H9 (cell line): Measurements from ENCODE around the gene SLC2A11. TPM values are rescaled to one million over a fixed set of nuclear protein-coding genes. Genes with fewer than 3 reads are reported as not detected.
A peak's percentile ranks its signal among the peaks of the same experiment; 100 is the strongest.

ENCODE experiments used
- DNase-seq: peaks from one replicate; pipeline ENCODE4 v3.0.0-alpha.2; 2017
- H2AFZ ChIP-seq: one replicate; pipeline ENCODE4 v1.6.1; 2013; ENCODE audit warnings: mild to moderate bottlenecking, low read length, control low read depth, moderate library complexity
- H2AK5ac ChIP-seq: 2 replicates; pipeline ENCODE4 v1.6.1; 2013; ENCODE audit warnings: low read length, control low read depth, mixed read lengths; ENCODE audit not compliant: insufficient read length
- H2BK120ac ChIP-seq: one replicate; pipeline ENCODE4 v1.6.1; 2013; ENCODE audit warnings: low read depth, mild to moderate bottlenecking, low read length, control low read depth, inconsistent platforms; ENCODE audit not compliant: poor library complexity, severe bottlenecking
- H2BK12ac ChIP-seq: 2 replicates; pipeline ENCODE4 v1.6.1; 2013; ENCODE audit warnings: low read length, control low read depth, mixed read lengths, low read depth; ENCODE audit not compliant: insufficient read length
- H2BK15ac ChIP-seq: 2 replicates; pipeline ENCODE4 v1.6.1; 2013; ENCODE audit warnings: low read depth, low read length, control low read depth
- H2BK20ac ChIP-seq: one replicate; pipeline ENCODE4 v1.6.1; 2013; ENCODE audit warnings: low read depth, mild to moderate bottlenecking, low read length, control low read depth, inconsistent platforms; ENCODE audit not compliant: poor library complexity, severe bottlenecking
- H2BK5ac ChIP-seq: 2 replicates; pipeline ENCODE4 v1.6.1; 2013; ENCODE audit warnings: low read length, control low read depth, mixed read lengths; ENCODE audit not compliant: insufficient read length
- H3K14ac ChIP-seq: 2 replicates; pipeline ENCODE4 v1.6.1; 2013; ENCODE audit warnings: low read length, control low read depth; ENCODE audit not compliant: insufficient read depth
- H3K18ac ChIP-seq: 2 replicates; pipeline ENCODE4 v1.6.1; 2013; ENCODE audit warnings: low read depth, mild to moderate bottlenecking, mixed read lengths, low read length, control low read depth; ENCODE audit not compliant: insufficient read length
- H3K23ac ChIP-seq: 2 replicates; pipeline ENCODE4 v1.6.1; 2013; ENCODE audit warnings: low read length, control low read depth, mixed read lengths, low read depth; ENCODE audit not compliant: insufficient read length
- H3K23me2 ChIP-seq: 2 replicates; pipeline ENCODE4 v1.6.1; 2013; ENCODE audit warnings: low read depth, mild to moderate bottlenecking, mixed read lengths, low read length, control low read depth; ENCODE audit not compliant: insufficient read length, poor library complexity, severe bottlenecking
- H3K27ac ChIP-seq: 2 replicates; pipeline ENCODE4 v1.5.1; 2013; ENCODE audit warnings: low read length, control low read depth, mixed read lengths, low read depth; ENCODE audit not compliant: insufficient read length
- H3K27me3 ChIP-seq: 2 replicates; pipeline ENCODE4 v1.6.1; 2013; ENCODE audit warnings: low read length, control low read depth, inconsistent platforms; ENCODE audit not compliant: insufficient read depth
- H3K4ac ChIP-seq: 2 replicates; pipeline ENCODE4 v1.6.1; 2013; ENCODE audit warnings: low read depth, mild to moderate bottlenecking, control low read depth, inconsistent platforms, low read length, moderate library complexity
- H3K4me1 ChIP-seq: 2 replicates; pipeline ENCODE4 v1.6.1; 2013; ENCODE audit warnings: low read length, control low read depth, inconsistent platforms; ENCODE audit not compliant: insufficient read depth
- H3K4me2 ChIP-seq: 2 replicates; pipeline ENCODE4 v1.6.1; 2013; ENCODE audit warnings: low read length, control low read depth, mixed read lengths; ENCODE audit not compliant: insufficient read length, insufficient read depth
- H3K56ac ChIP-seq: 2 replicates; pipeline ENCODE4 v1.6.1; 2013; ENCODE audit warnings: low read depth, mild to moderate bottlenecking, mixed read lengths, low read length, control low read depth; ENCODE audit not compliant: insufficient read length
- H3K79me1 ChIP-seq: 2 replicates; pipeline ENCODE4 v1.6.1; 2013; ENCODE audit warnings: low read depth, mild to moderate bottlenecking, moderate library complexity, low read length, control low read depth, inconsistent platforms; ENCODE audit not compliant: insufficient read depth, poor library complexity, severe bottlenecking
- H3K79me2 ChIP-seq: 2 replicates; pipeline ENCODE4 v1.6.1; 2013; ENCODE audit warnings: low read length, control low read depth, inconsistent platforms; ENCODE audit not compliant: insufficient read depth
- H3K9ac ChIP-seq: 2 replicates; pipeline ENCODE4 v1.6.1; 2013; ENCODE audit warnings: low read length, control low read depth, mixed read lengths; ENCODE audit not compliant: insufficient read length; ENCODE audit errors: extremely low read depth
- H3K9me3 ChIP-seq: one replicate; pipeline ENCODE4 v1.6.1; 2013; ENCODE audit warnings: low read depth, low read length, inconsistent platforms; ENCODE audit not compliant: control insufficient read depth
- H3T11ph ChIP-seq: one replicate; pipeline ENCODE4 v1.6.1; 2013; ENCODE audit warnings: mild to moderate bottlenecking, low read length, control low read depth, inconsistent platforms
- H4K20me1 ChIP-seq: one replicate; pipeline ENCODE4 v1.6.1; 2013; ENCODE audit not compliant: control insufficient read depth, insufficient read length, insufficient read depth
- H4K5ac ChIP-seq: 2 replicates; pipeline ENCODE4 v1.6.1; 2013; ENCODE audit warnings: low read depth, mild to moderate bottlenecking, mixed read lengths, low read length, control low read depth; ENCODE audit not compliant: insufficient read length
- H4K8ac ChIP-seq: replicated peaks from 2 replicates; pipeline ENCODE4 v1.6.1; 2013; ENCODE audit warnings: low read length, control low read depth, mixed read lengths, low read depth; ENCODE audit not compliant: insufficient read length
- H4K91ac ChIP-seq: 2 replicates; pipeline ENCODE4 v1.6.1; 2013; ENCODE audit warnings: low read depth, mild to moderate bottlenecking, moderate library complexity, mixed read lengths, low read length, control low read depth; ENCODE audit not compliant: insufficient read length
- H3K27ac Mint-ChIP-seq, 3 experiments: 2 replicates in 2 of 3; 3 replicates in 1 of 3; pipeline ENCODE4 v1.8.0; 2020 to 2021; ENCODE audit warnings: mixed read lengths in 3 of 3, mild to moderate bottlenecking in 1 of 3, moderate library complexity in 1 of 3
- H3K27me3 Mint-ChIP-seq: 2 replicates; pipeline ENCODE4 v1.8.0; 2021; ENCODE audit warnings: low read depth, mild to moderate bottlenecking, moderate library complexity, mixed read lengths
- H3K36me3 Mint-ChIP-seq, 3 experiments: 2 replicates in 2 of 3; 3 replicates in 1 of 3; pipeline ENCODE4 v1.8.0; 2020 to 2021; ENCODE audit warnings: low read depth in 3 of 3, mixed read lengths in 3 of 3; ENCODE audit not compliant: insufficient read depth in 1 of 3
- H3K4me1 Mint-ChIP-seq, 2 experiments: 2 replicates each; pipeline ENCODE4 v1.8.0; 2020; ENCODE audit warnings: mixed read lengths in 2 of 2
- H3K4me3 Mint-ChIP-seq, 2 experiments: 2 replicates in 1 of 2; 3 replicates in 1 of 2; pipeline ENCODE4 v1.8.0; 2020 to 2021; ENCODE audit warnings: mild to moderate bottlenecking in 2 of 2, mixed read lengths in 2 of 2, moderate library complexity in 1 of 2
- H3K9me3 Mint-ChIP-seq, 2 experiments: 2 replicates in 1 of 2; 3 replicates in 1 of 2; pipeline ENCODE4 v1.8.0; 2020; ENCODE audit warnings: mild to moderate bottlenecking in 2 of 2, mixed read lengths in 2 of 2, moderate library complexity in 1 of 2
- whole genome bisulfite sequencing: extraction: QIAGEN DNeasy Blood & Tissue Kit; methylation state at CpG from one replicate; pipeline ENCODE4 v1.1.7; 2013; ENCODE audit warnings: missing lambda C conversion rate, low lambda C conversion rate, mixed read lengths; ENCODE audit not compliant: insufficient read length; ENCODE audit errors: extremely low coverage; 5-methylcytosine and 5-hydroxymethylcytosine counted together
- total RNA-seq: library from RNA; stranded (reverse); gene quantifications from 2 replicates; pipeline ENCODE4 v1.2.1, GENCODE V29; 2021
- TF ChIP-seq, protein P1 (sequence below): fragments of 200-600 bp; sonication (generic); conservative IDR thresholded peaks from 3 replicates; pipeline ENCODE4 v1.8.0; 2021; ENCODE audit warnings: antibody characterized with exemption, mild to moderate bottlenecking

The SLC2A11 gene
- total RNA-seq, 1 experiment from 2014 or later: 15.0 TPM

DNA sequence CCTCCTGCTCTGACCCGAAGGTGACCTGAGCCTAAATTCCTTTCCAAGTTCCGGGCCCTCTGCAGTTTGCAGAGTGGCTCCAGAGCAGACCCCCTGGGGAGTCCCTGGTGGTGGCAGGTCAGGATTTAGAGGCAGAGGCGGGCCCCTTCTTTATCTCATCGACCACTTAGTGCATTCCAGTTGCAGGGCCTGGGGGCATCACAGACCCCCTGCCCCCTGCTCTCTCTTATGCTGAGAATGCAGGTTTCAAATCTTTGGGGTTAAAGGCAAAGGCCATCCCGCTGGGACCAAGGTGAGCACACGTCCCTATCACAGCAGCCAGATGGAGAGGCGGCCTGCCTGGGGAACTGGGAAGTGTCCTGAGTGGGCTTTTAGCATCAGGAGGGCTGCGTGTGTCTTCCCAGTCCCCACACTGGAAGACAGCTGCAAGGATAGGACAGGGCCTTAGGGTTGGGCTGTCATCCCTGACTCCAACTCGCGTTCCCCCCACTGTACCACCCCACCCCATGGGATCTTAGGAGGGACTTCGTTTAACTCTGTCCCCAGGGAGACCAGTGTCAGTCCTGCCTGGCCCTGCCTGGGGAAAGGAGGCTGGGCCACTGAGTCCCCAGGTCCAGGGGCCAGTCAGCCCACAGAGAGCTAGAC is 30.2 kb upstream of the SLC2A11 start:
- H3K4me3 Mint-ChIP-seq: no peak overlapping the region
- Histone ChIP-seq H2BK15ac (no peak overlapping the region), H2BK12ac (no peak overlapping the region), H3K18ac (no peak overlapping the region), H3K4me1 (no peaks in the 10 kb centered on the region), H3K23me2 (no peaks in the 10 kb centered on the region), H4K5ac (no peak overlapping the region), H3T11ph (no peak overlapping the region), H3K9me3 (no peaks in the 10 kb centered on the region), H3K79me1 (no peaks in the 10 kb centered on the region), H2BK5ac (no peak overlapping the region), H2AK5ac (no peak overlapping the region), H3K27ac (no peak overlapping the region), H2BK20ac (no peak overlapping the region), H3K27me3 (no peaks in the 10 kb centered on the region), H4K91ac (no peak overlapping the region), H4K20me1 (no peaks in the 10 kb centered on the region), H3K4me2 (no peak overlapping the region), H4K8ac (no peak overlapping the region), H3K23ac (no peak overlapping the region), H3K56ac (no peak overlapping the region), H2AFZ (no peak overlapping the region), H3K4ac (no peak overlapping the region), H2BK120ac (no peak overlapping the region), H3K9ac (no peak overlapping the region), H3K79me2 (no peaks in the 10 kb centered on the region), H3K14ac (no peak overlapping the region)
- H3K27ac Mint-ChIP-seq: no peak overlapping the region
- peak; percentile 26 for DNase-seq
- no peaks in the 10 kb centered on the region for H3K9me3 Mint-ChIP-seq
- H3K4me1 Mint-ChIP-seq: peaks cover 9 to 11% of the 10 kb centered on the region in 2 experiments; a peak in 2 of 4 replicates
- peaks cover 42 to 81% (median 79%) of the 10 kb centered on the region in 3 experiments for H3K36me3 Mint-ChIP-seq
- H3K27me3 Mint-ChIP-seq: no peaks in the 10 kb centered on the region
- no CpG with 5 or more reads among the region's 11 CpGs for WGBS
- TF ChIP-seq, protein P1, sequence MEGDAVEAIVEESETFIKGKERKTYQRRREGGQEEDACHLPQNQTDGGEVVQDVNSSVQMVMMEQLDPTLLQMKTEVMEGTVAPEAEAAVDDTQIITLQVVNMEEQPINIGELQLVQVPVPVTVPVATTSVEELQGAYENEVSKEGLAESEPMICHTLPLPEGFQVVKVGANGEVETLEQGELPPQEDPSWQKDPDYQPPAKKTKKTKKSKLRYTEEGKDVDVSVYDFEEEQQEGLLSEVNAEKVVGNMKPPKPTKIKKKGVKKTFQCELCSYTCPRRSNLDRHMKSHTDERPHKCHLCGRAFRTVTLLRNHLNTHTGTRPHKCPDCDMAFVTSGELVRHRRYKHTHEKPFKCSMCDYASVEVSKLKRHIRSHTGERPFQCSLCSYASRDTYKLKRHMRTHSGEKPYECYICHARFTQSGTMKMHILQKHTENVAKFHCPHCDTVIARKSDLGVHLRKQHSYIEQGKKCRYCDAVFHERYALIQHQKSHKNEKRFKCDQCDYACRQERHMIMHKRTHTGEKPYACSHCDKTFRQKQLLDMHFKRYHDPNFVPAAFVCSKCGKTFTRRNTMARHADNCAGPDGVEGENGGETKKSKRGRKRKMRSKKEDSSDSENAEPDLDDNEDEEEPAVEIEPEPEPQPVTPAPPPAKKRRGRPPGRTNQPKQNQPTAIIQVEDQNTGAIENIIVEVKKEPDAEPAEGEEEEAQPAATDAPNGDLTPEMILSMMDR: no peak
